ENCODE data around the gene LEKR1. TPM values are rescaled to one million over a fixed set of nuclear protein-coding genes. Genes with fewer than 3 reads are reported as not detected.

Gene LEKR1
- total RNA-seq, 1 donor from 2014 or later: 0.27 TPM

- no peak overlapping the region for H3K4me3 Mint-ChIP-seq (ENCODE audit: unreplicated experiment)
- no peaks in the 10 kb centered on the region for H3K27me3 Mint-ChIP-seq (ENCODE audit: low read depth, unreplicated experiment)
- Histone ChIP-seq H3K27me3 (ENCODE audit: insufficient read depth, low read length) (no peaks in the 10 kb centered on the region), H3K36me3 (ENCODE audit: insufficient read depth, low read length) (no peaks in the 10 kb centered on the region), H3K4me2 (ENCODE audit: low read length) (no peak overlapping the region), H3K9me3 (ENCODE audit: insufficient read depth, low read depth, low read length) (no peaks in the 10 kb centered on the region), H3K79me2 (ENCODE audit: insufficient read depth, low read length) (no peaks in the 10 kb centered on the region), H3K9ac (ENCODE audit: low read length) (no peak overlapping the region), H3K27ac (ENCODE audit: low read depth, low read length) (no peak overlapping the region), H3K4me3 (ENCODE audit: insufficient read depth, low read depth, low read length) (no peak overlapping the region), H3K4me1 (ENCODE audit: insufficient read depth, low read length) (peaks cover 19% of the 10 kb centered on the region), H4K20me1 (ENCODE audit: insufficient read depth, low read length) (no peaks in the 10 kb centered on the region), H2AFZ (ENCODE audit: low read depth, low read length) (no peak overlapping the region)
- peaks cover 38% of the 10 kb centered on the region for H3K4me1 Mint-ChIP-seq (ENCODE audit: low read depth, unreplicated experiment)
- DNase-seq (ENCODE audit: low read depth) (peak; percentile 55), FAIRE-seq (no peak)
- TF ChIP-seq CTCF (IDR thresholded peaks at IDR 0.05; ENCODE audit: insufficient read depth, low read depth, low read length) (no peak), EZH2 (IDR thresholded peaks at IDR 0.05; ENCODE audit: insufficient read depth, low read length) (no peak)
- no peaks in the 10 kb centered on the region for H3K36me3 Mint-ChIP-seq (ENCODE audit: low read depth, unreplicated experiment)
- H3K27ac Mint-ChIP-seq (ENCODE audit: unreplicated experiment): no peak overlapping the region
- no peaks in the 10 kb centered on the region for H3K9me3 Mint-ChIP-seq (ENCODE audit: unreplicated experiment)
Measured at GRCh38 chr3:157077565-157077991, 251.4 kb downstream of the LEKR1 start.

- Histone ChIP-seq H3K27me3 (ENCODE audit: insufficient read depth, low read length) (no peaks in the 10 kb centered on the region), H3K4me2 (ENCODE audit: low read length) (no peak overlapping the region), H4K20me1 (ENCODE audit: insufficient read depth, low read length) (no peaks in the 10 kb centered on the region), H3K4me3 (ENCODE audit: insufficient read depth, low read depth, low read length) (no peak overlapping the region), H3K36me3 (ENCODE audit: insufficient read depth, low read length) (no peaks in the 10 kb centered on the region), H3K9me3 (ENCODE audit: insufficient read depth, low read depth, low read length) (no peaks in the 10 kb centered on the region), H3K4me1 (ENCODE audit: insufficient read depth, low read length) (peaks cover 25% of the 10 kb centered on the region), H3K79me2 (ENCODE audit: insufficient read depth, low read length) (no peaks in the 10 kb centered on the region), H3K9ac (ENCODE audit: low read length) (no peak overlapping the region), H3K27ac (ENCODE audit: low read depth, low read length) (no peak overlapping the region), H2AFZ (ENCODE audit: low read depth, low read length) (no peak overlapping the region)
- H3K27me3 Mint-ChIP-seq (ENCODE audit: low read depth, unreplicated experiment): no peaks in the 10 kb centered on the region
- H3K4me1 Mint-ChIP-seq (ENCODE audit: low read depth, unreplicated experiment): peaks cover 43% of the 10 kb centered on the region
- H3K4me3 Mint-ChIP-seq (ENCODE audit: unreplicated experiment): no peak overlapping the region
- no peaks in the 10 kb centered on the region for H3K36me3 Mint-ChIP-seq (ENCODE audit: low read depth, unreplicated experiment)
- FAIRE-seq (no peak), DNase-seq (ENCODE audit: low read depth) (no peak)
- TF ChIP-seq CTCF (IDR thresholded peaks at IDR 0.05; ENCODE audit: insufficient read depth, low read depth, low read length): no peak
- no peak for TF ChIP-seq EZH2 (IDR thresholded peaks at IDR 0.05; ENCODE audit: insufficient read depth, low read length)
- no peaks in the 10 kb centered on the region for H3K9me3 Mint-ChIP-seq (ENCODE audit: unreplicated experiment)
- no peak overlapping the region for H3K27ac Mint-ChIP-seq (ENCODE audit: unreplicated experiment)
Measured at GRCh38 chr3:157078131-157078810, 252.1 kb downstream of the LEKR1 start.

- Mint-ChIP-seq H3K27ac (ENCODE audit: unreplicated experiment) (no peak overlapping the region), H3K4me1 (ENCODE audit: low read depth, unreplicated experiment) (peaks cover 42% of the 10 kb centered on the region), H3K27me3 (ENCODE audit: low read depth, unreplicated experiment) (no peaks in the 10 kb centered on the region), H3K36me3 (ENCODE audit: low read depth, unreplicated experiment) (no peaks in the 10 kb centered on the region), H3K4me3 (ENCODE audit: unreplicated experiment) (no peak overlapping the region), H3K9me3 (ENCODE audit: unreplicated experiment) (no peaks in the 10 kb centered on the region)
- H3K9ac ChIP-seq (ENCODE audit: low read length): no peak overlapping the region
- H3K4me3 ChIP-seq (ENCODE audit: insufficient read depth, low read depth, low read length): no peak overlapping the region
- TF ChIP-seq EZH2 (IDR thresholded peaks at IDR 0.05; ENCODE audit: insufficient read depth, low read length): no peak
- no peak for TF ChIP-seq CTCF (IDR thresholded peaks at IDR 0.05; ENCODE audit: insufficient read depth, low read depth, low read length)
- peaks cover 22% of the 10 kb centered on the region for H3K4me1 ChIP-seq (ENCODE audit: insufficient read depth, low read length)
- H3K4me2 ChIP-seq (ENCODE audit: low read length): no peak overlapping the region
- FAIRE-seq (no peak), DNase-seq (ENCODE audit: low read depth) (peak; percentile 46)
- H3K79me2 ChIP-seq (ENCODE audit: insufficient read depth, low read length): no peaks in the 10 kb centered on the region
- no peak overlapping the region for H2AFZ ChIP-seq (ENCODE audit: low read depth, low read length)
- H3K27ac ChIP-seq (ENCODE audit: low read depth, low read length): no peak overlapping the region
- no peaks in the 10 kb centered on the region for H3K27me3 ChIP-seq (ENCODE audit: insufficient read depth, low read length)
- H3K36me3 ChIP-seq (ENCODE audit: insufficient read depth, low read length): no peaks in the 10 kb centered on the region
- H3K9me3 ChIP-seq (ENCODE audit: insufficient read depth, low read depth, low read length): no peaks in the 10 kb centered on the region
- no peaks in the 10 kb centered on the region for H4K20me1 ChIP-seq (ENCODE audit: insufficient read depth, low read length)
Measured at GRCh38 chr3:157078811-157079185, 252.6 kb downstream of the LEKR1 start.
